Activated gamma-delta T cell treated with anti-CD3 and anti-CD28 coated beads, Interleukin-2, amount 50 U/mL, for 16 hours (primary cell): ENCODE measurements around the gene KRTAP2-2.
"Not testable (repeated sequence)": the region's sequence is repeated elsewhere in the genome, so short reads cannot be mapped to it uniquely, and the experiment has no call there.

ENCODE experiments used
- DNase-seq: peaks from one replicate; pipeline ENCODE4 v3.0.0-alpha.2; 2020; ENCODE audit warnings: low read depth

Gene KRTAP2-2

GRCh38 chr17:41064301-41064700, 9.3 kb upstream of the KRTAP2-2 start:
- DNase-seq, result no peak

GRCh38 chr17:41063449-41063848, 8.4 kb upstream of the KRTAP2-2 start:
- no peak for DNase-seq

GRCh38 chr17:41061964-41062363, 6.9 kb upstream of the KRTAP2-2 start:
- no peak for DNase-seq

GRCh38 chr17:41060052-41060604, 5.1 kb upstream of the KRTAP2-2 start, which contains the start of gene KRTAP2-3:
KRTAP2-3 (minus strand) TSS chr17:41060114; CDS start chr17:41060050, 64 bp downstream.
- no peak for DNase-seq

- DNase-seq, result not testable (repeated sequence)
Measured at GRCh38 chr17:41059276-41060051, 4.4 kb upstream of the KRTAP2-2 start.

- no peak for DNase-seq
Measured at GRCh38 chr17:41058741-41059140, 3.7 kb upstream of the KRTAP2-2 start.

- DNase-seq, result no peak
Measured at GRCh38 chr17:41057547-41057946, 2.5 kb upstream of the KRTAP2-2 start.

GRCh38 chr17:41054556-41054955, 474 bp downstream of the KRTAP2-2 start:
- DNase-seq, result not testable (repeated sequence)

GRCh38 chr17:41054025-41054424, 1.0 kb downstream of the KRTAP2-2 start:
- DNase-seq, result no peak

- DNase-seq, result no peak
Measured at GRCh38 chr17:41052566-41052965, 2.5 kb downstream of the KRTAP2-2 start.

GRCh38 chr17:41049110-41049509, 5.9 kb downstream of the KRTAP2-2 start:
- no peak for DNase-seq

- no peak for DNase-seq
Measured at GRCh38 chr17:41048441-41048840, 6.6 kb downstream of the KRTAP2-2 start.

- DNase-seq, result not testable (repeated sequence)
Measured at GRCh38 chr17:41046735-41047465, 8.1 kb downstream of the KRTAP2-2 start, which contains the start of gene KRTAP2-1. KRTAP2-1 (minus strand) TSS chr17:41047316; CDS start chr17:41047267, 49 bp downstream.

GRCh38 chr17:41042953-41043352, 12.1 kb downstream of the KRTAP2-2 start:
- DNase-seq, result no peak

- DNase-seq, result not testable (repeated sequence)
Measured at GRCh38 chr17:41040783-41041571, 14.1 kb downstream of the KRTAP2-2 start, which contains the start of gene KRTAP1-1. KRTAP1-1 (minus strand) TSS chr17:41041450; CDS start chr17:41041397, 53 bp downstream.

GRCh38 chr17:41037853-41038350, 17.1 kb downstream of the KRTAP2-2 start:
- no peak for DNase-seq

GRCh38 chr17:41034346-41034935, 20.6 kb downstream of the KRTAP2-2 start, which contains the start of gene KRTAP1-3:
KRTAP1-3 (minus strand) TSS chr17:41034874; CDS start chr17:41034821, 53 bp downstream.
- DNase-seq, result not testable (repeated sequence)

- DNase-seq, result no peak
Measured at GRCh38 chr17:41029633-41030245, 25.3 kb downstream of the KRTAP2-2 start, which contains the start of gene KRTAP1-4. KRTAP1-4 (minus strand) TSS chr17:41030195; CDS start chr17:41030078, 117 bp downstream.

- DNase-seq, result no peak
Measured at GRCh38 chr17:41026715-41027471, 28.1 kb downstream of the KRTAP2-2 start, which contains the start of gene KRTAP1-5. KRTAP1-5 (minus strand) TSS chr17:41027208; CDS start chr17:41027155, 53 bp downstream.

- no peak for DNase-seq
Measured at GRCh38 chr17:41024697-41025096, 30.3 kb downstream of the KRTAP2-2 start.
